ENCODE measurements around the gene NXPH3. TPM values are rescaled to one million over a fixed set of nuclear protein-coding genes. Genes with fewer than 3 reads are reported as not detected.
A peak's percentile ranks its signal among the peaks of the same experiment; 100 is the strongest.

The NXPH3 gene
- total RNA-seq, 2 experiments from 2014 or later: 0.25 to 0.26 TPM

GRCh38 chr17:49571764-49572163 lies 3.9 kb upstream of the NXPH3 start:
- intact Hi-C loops (cut with micrococcal nuclease): no loop called here
- H3K9me3 Mint-ChIP-seq: no peaks in the 10 kb centered on the region
- peaks cover 8% of the 10 kb centered on the region for H3K4me1 Mint-ChIP-seq (ENCODE audit: low read depth)
- CTCF ChIA-PET: interaction anchor here (0.5 to 10.8 kb wide), 9 partner anchors 15 to 426 kb away, joined by 3 to 232 read pairs (median 4); partner anchors contain the start of genes SLC35B1 and SPOP
- no peak overlapping the region for H3K27ac Mint-ChIP-seq
- H3K27me3 Mint-ChIP-seq (ENCODE audit: low read depth): peaks cover 21% of the 10 kb centered on the region
- DNase-seq: no peak
- no peaks in the 10 kb centered on the region for H3K36me3 Mint-ChIP-seq (ENCODE audit: low read depth)
- H3K4me3 Mint-ChIP-seq: no peak overlapping the region

GRCh38 chr17:49572226-49572625 lies 3.4 kb upstream of the NXPH3 start:
- peaks cover 26% of the 10 kb centered on the region for H3K27me3 Mint-ChIP-seq (ENCODE audit: low read depth)
- CTCF ChIA-PET: interaction anchor here (1.0 to 10.8 kb wide), 3 partner anchors 122 to 426 kb away, joined by 3 to 232 read pairs (median 71); partner anchors contain the start of gene SLC35B1
- peaks cover 13% of the 10 kb centered on the region for H3K4me1 Mint-ChIP-seq (ENCODE audit: low read depth)
- no peak overlapping the region for H3K4me3 Mint-ChIP-seq
- H3K36me3 Mint-ChIP-seq (ENCODE audit: low read depth): no peaks in the 10 kb centered on the region
- H3K27ac Mint-ChIP-seq: no peak overlapping the region
- H3K9me3 Mint-ChIP-seq: no peaks in the 10 kb centered on the region
- intact Hi-C loops (cut with micrococcal nuclease): no loop called here
- no peak for DNase-seq

GRCh38 chr17:49572806-49573420 lies 2.8 kb upstream of the NXPH3 start:
- Mint-ChIP-seq H3K9me3 (no peaks in the 10 kb centered on the region), H3K27me3 (ENCODE audit: low read depth) (peaks cover 32% of the 10 kb centered on the region), H3K4me1 (ENCODE audit: low read depth) (peaks cover 17% of the 10 kb centered on the region), H3K27ac (no peak overlapping the region), H3K4me3 (no peak overlapping the region), H3K36me3 (ENCODE audit: low read depth) (no peaks in the 10 kb centered on the region)
- CTCF ChIA-PET: interaction anchor here (0.6 to 10.8 kb wide), 2 partner anchors 100 to 121 kb away, joined by 3 to 232 read pairs; no protein-coding TSS in a partner anchor
- intact Hi-C loops (cut with micrococcal nuclease): no loop called here
- no peak for DNase-seq

- Mint-ChIP-seq H3K36me3 (ENCODE audit: low read depth) (no peaks in the 10 kb centered on the region), H3K27me3 (ENCODE audit: low read depth) (peaks cover 36% of the 10 kb centered on the region), H3K9me3 (no peaks in the 10 kb centered on the region), H3K4me3 (no peak overlapping the region), H3K4me1 (ENCODE audit: low read depth) (peaks cover 15% of the 10 kb centered on the region), H3K27ac (no peak overlapping the region)
- no peak for DNase-seq
- intact Hi-C loops (cut with micrococcal nuclease): loop anchor here (2.0 kb wide), 1 partner anchor 45 kb away; no protein-coding TSS in a partner anchor
- CTCF ChIA-PET: interaction anchor here (10.8 kb wide), 1 partner anchor 120 kb away, joined by 232 read pairs; no protein-coding TSS in a partner anchor
These were observed 2.0 kb upstream of the NXPH3 start for GRCh38 chr17:49573510-49574322.

- Mint-ChIP-seq H3K9me3 (no peaks in the 10 kb centered on the region), H3K36me3 (ENCODE audit: low read depth) (no peaks in the 10 kb centered on the region), H3K27me3 (ENCODE audit: low read depth) (peaks cover 38% of the 10 kb centered on the region), H3K27ac (no peak overlapping the region), H3K4me1 (ENCODE audit: low read depth) (peaks cover 15% of the 10 kb centered on the region), H3K4me3 (no peak overlapping the region)
- CTCF ChIA-PET: interaction anchor here (10.8 kb wide), 1 partner anchor 119 kb away, joined by 232 read pairs; no protein-coding TSS in a partner anchor
- no peak for DNase-seq
- intact Hi-C loops (cut with micrococcal nuclease): loop anchor here (2.0 kb wide), 1 partner anchor 44 kb away; no protein-coding TSS in a partner anchor
These were observed 1.3 kb upstream of the NXPH3 start for GRCh38 chr17:49574323-49574781.

- CTCF ChIA-PET: interaction anchor here (0.6 to 10.8 kb wide), 6 partner anchors 17 to 188 kb away, joined by 3 to 232 read pairs (median 4); partner anchors contain the start of gene FAM117A
- Mint-ChIP-seq H3K27me3 (ENCODE audit: low read depth) (peaks cover 38% of the 10 kb centered on the region), H3K4me3 (peak overlapping the region; percentile 36), H3K36me3 (ENCODE audit: low read depth) (no peaks in the 10 kb centered on the region), H3K27ac (no peak overlapping the region), H3K9me3 (no peaks in the 10 kb centered on the region), H3K4me1 (ENCODE audit: low read depth) (peaks cover 15% of the 10 kb centered on the region)
- DNase-seq: no peak
- intact Hi-C loops (cut with micrococcal nuclease): loop anchor here (1.0 to 2.0 kb wide), 3 partner anchors 44 to 120 kb away; partner anchors contain the start of gene SPOP
These were observed 559 bp upstream of the NXPH3 start for GRCh38 chr17:49574945-49575678.

- peaks cover 34% of the 10 kb centered on the region for H3K27me3 Mint-ChIP-seq (ENCODE audit: low read depth)
- CTCF ChIA-PET: interaction anchor here (0.6 to 10.8 kb wide), 8 partner anchors 19 to 454 kb away, joined by 3 to 232 read pairs (median 4); partner anchors contain the start of gene FAM117A
- H3K36me3 Mint-ChIP-seq (ENCODE audit: low read depth): no peaks in the 10 kb centered on the region
- no peak for DNase-seq
- peak overlapping the region; percentile 76 for H3K4me3 Mint-ChIP-seq
- H3K9me3 Mint-ChIP-seq: no peaks in the 10 kb centered on the region
- no peak overlapping the region for H3K27ac Mint-ChIP-seq
- intact Hi-C loops (cut with micrococcal nuclease): no loop called here
- H3K4me1 Mint-ChIP-seq (ENCODE audit: low read depth): peaks cover 15% of the 10 kb centered on the region
These were observed 631 bp downstream of the NXPH3 start for GRCh38 chr17:49576088-49576916.

GRCh38 chr17:49576917-49577649 lies 1.4 kb downstream of the NXPH3 start:
- intact Hi-C loops (cut with micrococcal nuclease): no loop called here
- no peak for DNase-seq
- H3K27me3 Mint-ChIP-seq (ENCODE audit: low read depth): peaks cover 30% of the 10 kb centered on the region

GRCh38 chr17:49577650-49577934 lies 1.9 kb downstream of the NXPH3 start:
- DNase-seq: no peak
- Mint-ChIP-seq H3K27me3 (ENCODE audit: low read depth) (peaks cover 30% of the 10 kb centered on the region), H3K4me1 (ENCODE audit: low read depth) (peaks cover 15% of the 10 kb centered on the region), H3K36me3 (ENCODE audit: low read depth) (no peaks in the 10 kb centered on the region), H3K4me3 (peak overlapping the region; percentile 56), H3K9me3 (no peaks in the 10 kb centered on the region), H3K27ac (no peak overlapping the region)
- CTCF ChIA-PET: interaction anchor here (10.8 kb wide), 1 partner anchor 116 kb away, joined by 232 read pairs; no protein-coding TSS in a partner anchor
- intact Hi-C loops (cut with micrococcal nuclease): no loop called here

More at GRCh38 chr17:49576917-49577649, 1.4 kb downstream of the NXPH3 start:
- Mint-ChIP-seq H3K9me3 (no peaks in the 10 kb centered on the region), H3K27ac (no peak overlapping the region), H3K4me3 (peak overlapping the region; percentile 56), H3K4me1 (ENCODE audit: low read depth) (peaks cover 15% of the 10 kb centered on the region), H3K36me3 (ENCODE audit: low read depth) (no peaks in the 10 kb centered on the region)
- CTCF ChIA-PET: interaction anchor here (1.6 to 10.8 kb wide), 2 partner anchors 19 to 117 kb away, joined by 4 to 232 read pairs; no protein-coding TSS in a partner anchor

GRCh38 chr17:49577963-49578362 lies 2.3 kb downstream of the NXPH3 start:
- intact Hi-C loops (cut with micrococcal nuclease): no loop called here
- Mint-ChIP-seq H3K27ac (no peak overlapping the region), H3K4me3 (peak overlapping the region; percentile 56), H3K4me1 (ENCODE audit: low read depth) (peaks cover 15% of the 10 kb centered on the region), H3K27me3 (ENCODE audit: low read depth) (peaks cover 30% of the 10 kb centered on the region), H3K9me3 (no peaks in the 10 kb centered on the region), H3K36me3 (ENCODE audit: low read depth) (no peaks in the 10 kb centered on the region)
- CTCF ChIA-PET: interaction anchor here (1.1 to 10.8 kb wide), 2 partner anchors 10 to 116 kb away, joined by 3 to 232 read pairs; no protein-coding TSS in a partner anchor
- DNase-seq: peak; percentile 78
